ENCODE data around the gene TWIST2. TPM values are rescaled to one million over a fixed set of nuclear protein-coding genes. Genes with fewer than 3 reads are reported as not detected.
A peak's percentile ranks its signal among the peaks of the same experiment; 100 is the strongest.

Gene TWIST2
- total RNA-seq, 1 experiment from 2014 or later = 0.22 TPM

- Histone ChIP-seq H3K9ac (ENCODE audit: extremely low read depth, insufficient read length, low read length) (no peak overlapping the region), H3K79me1 (ENCODE audit: insufficient read depth, low read depth, low read length, poor library complexity, severe bottlenecking) (no peaks in the 10 kb centered on the region), H3K4me1 (ENCODE audit: insufficient read depth, low read length) (no peaks in the 10 kb centered on the region), H3K27ac (ENCODE audit: insufficient read length, low read depth, low read length) (no peak overlapping the region), H3K23ac (ENCODE audit: insufficient read length, low read depth, low read length) (no peak overlapping the region), H2BK5ac (ENCODE audit: insufficient read length, low read length) (no peak overlapping the region), H3K79me2 (ENCODE audit: insufficient read depth, low read length) (no peaks in the 10 kb centered on the region), H4K20me1 (ENCODE audit: control insufficient read depth, insufficient read depth, insufficient read length) (no peaks in the 10 kb centered on the region), H2BK20ac (ENCODE audit: low read depth, low read length, poor library complexity, severe bottlenecking) (no peak overlapping the region), H3K23me2 (ENCODE audit: insufficient read length, low read depth, low read length, poor library complexity, severe bottlenecking) (no peaks in the 10 kb centered on the region), H4K8ac (replicated peaks; ENCODE audit: insufficient read length, low read depth, low read length) (no peak overlapping the region), H2BK120ac (ENCODE audit: low read depth, low read length, poor library complexity, severe bottlenecking) (no peak overlapping the region), H2AFZ (ENCODE audit: low read length) (no peak overlapping the region), H3K4me2 (ENCODE audit: insufficient read depth, insufficient read length, low read length) (no peak overlapping the region), H3K27me3 (ENCODE audit: insufficient read depth, low read length) (no peaks in the 10 kb centered on the region), H3T11ph (ENCODE audit: low read length) (no peak overlapping the region), H2BK12ac (ENCODE audit: insufficient read length, low read depth, low read length) (no peak overlapping the region), H3K14ac (ENCODE audit: insufficient read depth, low read length) (no peak overlapping the region), H2BK15ac (ENCODE audit: low read depth, low read length) (no peak overlapping the region), H3K56ac (ENCODE audit: insufficient read length, low read depth, low read length) (no peak overlapping the region), H4K5ac (ENCODE audit: insufficient read length, low read depth, low read length) (no peak overlapping the region), H3K4ac (ENCODE audit: low read depth, low read length) (no peak overlapping the region), H2AK5ac (ENCODE audit: insufficient read length, low read length) (no peak overlapping the region), H4K91ac (ENCODE audit: insufficient read length, low read depth, low read length) (no peak overlapping the region), H3K9me3 (ENCODE audit: control insufficient read depth, low read depth, low read length) (no peaks in the 10 kb centered on the region), H3K18ac (ENCODE audit: insufficient read length, low read depth, low read length) (no peak overlapping the region)
- Mint-ChIP-seq H3K9me3 (peaks cover 0 to 7% of the 10 kb centered on the region in 2 experiments; a peak in 3 of 5 replicates), H3K27me3 (ENCODE audit: low read depth) (peaks cover 66% of the 10 kb centered on the region), H3K36me3 (ENCODE audit: insufficient read depth in 1 of 3, low read depth in 3 of 3) (no peaks in the 10 kb centered on the region; a peak in 1 of 7 replicates), H3K4me1 (no peaks in the 10 kb centered on the region), H3K27ac (no peak overlapping the region), H3K4me3 (no peak overlapping the region)
- peak; percentile 56 for DNase-seq
- WGBS (ENCODE audit: extremely low coverage, insufficient read length, low lambda C conversion rate) = no CpG with 5 or more reads among the region's 7 CpGs
- TF ChIP-seq CTCF (conservative IDR thresholded peaks at IDR 0.05) = peak; percentile 62
These were observed 12.1 kb upstream of the TWIST2 start for GRCh38 chr2:238835726-238836301.

Data from H9 (cell line).